Endothelial cell of hepatic sinusoid (primary cell): ENCODE data around the gene ARL11.

Source experiments
- in situ Hi-C: cut with HindIII; loops from 2 replicates; pipeline ENCODE4 v1.10.0; 2017; ENCODE audit warnings: low sequenced_read_pairs

ARL11 gene

GRCh38 chr13:49645451-49645850, 17.1 kb downstream of the ARL11 start:
- in situ Hi-C loops = no loop called here

DNA sequence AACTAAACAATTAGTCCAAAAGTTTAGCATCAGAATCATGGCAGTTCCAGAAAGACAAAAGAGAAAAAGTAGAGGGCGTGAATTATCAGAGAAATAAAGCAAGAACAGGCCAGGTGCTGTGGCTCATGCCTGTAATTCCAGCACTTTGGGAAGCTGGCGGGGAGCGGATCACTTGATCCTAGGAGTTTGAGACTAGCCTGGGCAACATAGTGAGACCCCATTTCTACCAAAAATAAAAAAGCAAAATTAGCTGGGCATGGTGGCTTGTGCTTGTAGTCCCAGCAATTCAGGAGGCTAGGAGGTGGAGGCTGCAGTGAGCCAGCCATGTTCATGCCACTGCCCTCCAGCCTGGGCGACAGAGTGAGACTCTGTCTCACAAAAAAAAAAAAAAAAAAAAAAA, 18.4 kb downstream of the ARL11 start:
- in situ Hi-C loops = no loop called here

- in situ Hi-C loops = no loop called here
These were observed 21.1 kb downstream of the ARL11 start for GRCh38 chr13:49649244-49649962.

GRCh38 chr13:49649963-49650312, 21.6 kb downstream of the ARL11 start:
- in situ Hi-C loops = no loop called here

GRCh38 chr13:49651570-49652354, 23.5 kb downstream of the ARL11 start:
- in situ Hi-C loops = no loop called here

DNA sequence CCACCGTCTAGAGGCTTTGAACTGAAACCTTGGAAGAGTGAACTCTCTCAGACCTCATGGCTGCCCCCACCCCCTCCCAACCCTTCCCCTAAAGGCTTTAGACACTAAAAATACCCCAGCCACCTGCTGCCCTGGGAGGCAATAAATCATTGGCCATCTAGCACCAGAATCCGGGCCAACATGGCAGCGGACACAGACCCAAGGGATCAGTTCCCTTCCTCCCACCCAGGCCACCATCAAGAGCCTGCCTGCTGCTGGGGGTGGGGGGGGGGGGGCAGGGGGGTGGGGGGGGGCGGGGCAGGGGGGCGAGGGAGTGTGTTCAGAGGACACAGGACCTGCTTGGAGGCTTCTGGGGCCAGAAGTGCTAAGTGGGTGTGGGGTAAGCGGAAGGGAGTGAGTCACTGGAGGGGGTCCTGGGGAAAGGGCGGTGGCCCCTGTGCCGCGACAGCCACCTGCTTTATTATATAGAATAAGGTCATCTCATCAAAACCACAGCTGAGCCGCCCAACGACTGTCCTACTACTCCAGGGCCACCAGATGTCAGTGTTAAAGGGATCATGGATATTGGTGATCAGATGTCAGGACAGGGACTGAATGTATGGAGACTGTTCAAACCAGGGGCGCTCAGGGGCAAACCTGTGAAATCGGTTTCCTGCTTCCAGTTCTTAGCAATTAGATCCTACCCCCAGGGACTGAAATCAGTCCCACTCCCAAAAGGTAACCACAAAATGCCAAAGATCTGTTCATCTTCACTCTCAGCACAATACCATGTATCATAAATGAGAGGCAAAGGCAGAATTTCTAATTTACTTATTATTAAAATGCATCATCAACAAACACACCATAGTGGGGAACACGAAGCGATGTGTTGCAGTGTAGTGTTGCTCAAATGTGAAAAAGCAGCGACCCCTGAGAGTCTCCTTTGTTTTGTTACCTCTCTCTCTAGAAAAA, 24.3 kb downstream of the ARL11 start:
- in situ Hi-C loops = no loop called here

- in situ Hi-C loops = no loop called here
These were observed 25.2 kb downstream of the ARL11 start for GRCh38 chr13:49653478-49653877.

DNA sequence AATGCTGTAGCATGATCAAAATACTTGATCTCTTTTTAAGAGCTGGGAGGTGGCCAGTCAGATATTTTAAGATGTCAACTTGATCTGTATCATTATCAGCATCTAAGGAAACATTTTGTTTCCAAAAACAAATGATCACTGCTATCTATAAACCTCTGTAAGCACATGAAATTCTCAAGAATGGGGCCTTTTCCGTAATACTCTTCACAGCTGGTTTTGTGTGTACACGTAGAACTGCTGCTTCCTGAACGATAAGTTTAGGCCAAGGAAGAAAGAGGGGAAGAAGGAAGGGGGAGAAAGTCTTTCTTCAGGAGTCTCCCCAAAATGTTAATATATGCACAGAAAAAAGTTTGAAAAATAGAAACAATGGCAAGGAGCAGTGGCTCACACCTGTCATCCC, 25.7 kb downstream of the ARL11 start:
- in situ Hi-C loops = no loop called here

DNA sequence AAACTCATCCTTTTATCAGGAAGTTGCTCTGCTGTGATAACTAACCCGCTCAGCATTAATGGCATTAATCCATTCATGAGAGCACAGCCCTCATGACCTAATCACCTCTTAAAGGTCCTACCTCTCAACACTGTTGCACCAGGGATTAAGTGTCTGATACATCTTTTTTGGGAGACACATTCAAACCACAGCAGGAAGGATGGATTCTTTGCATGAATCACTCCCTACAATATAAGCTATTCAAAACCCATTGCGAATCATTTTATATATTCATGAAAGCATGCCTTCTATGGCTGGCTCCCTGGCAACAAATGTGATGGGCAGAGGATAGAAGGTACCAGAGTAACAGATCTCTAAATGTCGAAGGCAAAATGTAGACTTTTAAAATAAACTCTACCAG, 27.6 kb downstream of the ARL11 start:
- in situ Hi-C loops = no loop called here

GRCh38 chr13:49657241-49657641, 28.9 kb downstream of the ARL11 start:
- in situ Hi-C loops = no loop called here

GRCh38 chr13:49664606-49665005, 36.3 kb downstream of the ARL11 start:
- in situ Hi-C loops = no loop called here

DNA sequence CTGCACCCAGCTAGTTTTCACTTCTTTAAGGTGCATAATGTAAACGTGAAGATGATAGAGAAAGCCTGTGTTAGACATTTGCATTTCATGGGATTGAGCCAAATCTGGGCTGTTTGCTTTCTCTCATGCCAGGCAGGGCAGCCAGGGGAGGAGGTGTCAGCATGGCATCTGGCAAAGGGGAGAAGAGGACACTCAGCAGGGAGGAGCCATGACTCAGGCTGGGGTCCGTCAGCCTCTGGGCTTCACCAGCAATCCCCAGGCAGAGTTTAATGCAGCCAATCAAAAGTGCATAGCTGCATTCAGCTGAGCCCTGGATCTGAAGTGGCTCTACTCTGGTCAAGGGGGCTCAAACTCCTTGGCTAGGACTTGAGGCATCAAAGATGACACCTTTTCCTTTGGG, 39.5 kb downstream of the ARL11 start:
- in situ Hi-C loops = no loop called here

DNA sequence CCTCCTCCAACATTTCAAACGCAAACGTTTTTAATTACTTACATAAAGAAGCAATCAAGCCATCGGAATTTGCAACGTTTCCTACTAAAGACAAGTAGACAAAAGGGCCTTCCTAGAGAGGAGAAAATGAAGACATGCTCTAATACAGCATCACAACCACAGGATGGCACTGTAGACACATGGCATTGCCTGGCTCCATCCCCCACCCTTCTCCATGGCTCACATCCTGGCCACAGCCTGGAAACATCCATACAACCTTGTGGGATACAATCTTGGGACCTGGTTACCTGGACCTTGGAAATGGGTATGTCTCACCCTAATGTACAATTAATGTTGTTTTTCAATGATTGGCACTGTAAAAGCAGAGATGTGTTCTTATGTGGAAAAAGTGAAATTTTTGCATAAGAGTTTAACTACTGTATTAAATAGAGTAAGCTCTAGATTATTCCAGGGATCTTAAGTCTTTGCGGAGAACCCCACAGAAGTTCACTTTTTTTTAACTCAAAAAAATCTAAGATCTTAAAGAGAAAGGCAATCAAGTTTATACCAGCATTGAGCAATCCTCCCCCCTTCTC, 41.5 kb downstream of the ARL11 start:
- in situ Hi-C loops = no loop called here

DNA sequence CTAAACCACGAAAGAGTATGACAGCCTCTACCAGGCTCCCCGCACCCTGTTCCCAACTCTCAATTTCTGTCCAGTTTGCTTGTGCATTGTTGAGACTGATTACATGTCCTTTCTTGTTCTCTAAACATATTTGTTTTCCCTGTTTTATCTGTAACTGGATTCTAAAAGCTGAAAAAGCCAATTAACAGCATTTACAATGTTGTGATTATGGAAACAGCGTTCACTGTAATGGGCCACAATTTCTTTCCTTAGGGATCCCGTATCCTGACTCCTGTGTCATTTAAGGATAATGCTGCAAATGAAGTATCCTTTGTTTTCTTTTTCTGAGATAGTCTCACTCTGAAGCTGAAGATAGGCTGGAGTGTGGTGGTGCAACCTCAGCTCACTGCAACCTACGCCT, 42.5 kb downstream of the ARL11 start:
- in situ Hi-C loops = no loop called here

- in situ Hi-C loops = no loop called here
These were observed 48.4 kb downstream of the ARL11 start for GRCh38 chr13:49676581-49677298.

- in situ Hi-C loops = no loop called here
These were observed 50.0 kb downstream of the ARL11 start for GRCh38 chr13:49678191-49678914.

GRCh38 chr13:49679246-49679645, 50.9 kb downstream of the ARL11 start:
- in situ Hi-C loops = no loop called here

DNA sequence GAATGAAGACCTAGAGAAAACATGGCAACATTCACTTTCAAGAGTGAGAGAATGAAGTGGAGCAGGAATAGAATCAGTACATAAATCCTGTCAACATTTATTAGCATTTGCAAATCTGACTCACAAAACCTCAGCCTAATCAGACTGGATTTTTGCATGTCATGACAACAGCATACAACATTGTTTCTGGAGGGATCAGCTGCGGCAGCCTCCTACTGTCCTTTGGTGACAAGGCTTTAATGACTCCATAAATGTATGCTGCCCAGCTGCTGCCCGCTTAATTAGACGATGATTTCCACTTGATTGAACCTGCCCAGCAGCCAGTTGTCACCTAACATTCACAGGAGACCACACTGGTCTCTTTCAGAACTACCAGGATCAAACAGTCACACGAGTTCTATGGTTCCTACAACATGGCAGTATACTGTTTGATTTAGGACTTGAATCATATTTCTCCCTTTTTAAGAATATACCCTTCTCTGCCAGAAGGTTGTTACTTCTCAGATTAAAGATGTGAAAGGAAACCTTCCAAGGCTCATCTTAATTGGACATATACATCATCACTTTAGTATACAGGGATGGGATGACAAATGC, 53.6 kb downstream of the ARL11 start:
- in situ Hi-C loops = no loop called here
